ENCODE results near the gene PBX3.

The PBX3 gene

GRCh38 chr9:125805057-125805456, 57.9 kb downstream of the PBX3 start:
- no peaks in the 10 kb centered on the region for H3K4me1 ChIP-seq (ENCODE audit: insufficient read depth, low read length, poor library complexity, severe bottlenecking)
- H2AFZ ChIP-seq (ENCODE audit: low read length) = no peak overlapping the region
- peaks cover 43% of the 10 kb centered on the region for H3K79me2 ChIP-seq (ENCODE audit: insufficient read depth, low read length)
- H3K4me3 ChIP-seq (ENCODE audit: low read length, poor library complexity, severe bottlenecking) = no peak overlapping the region
- no peaks in the 10 kb centered on the region for H3K9me3 ChIP-seq (ENCODE audit: insufficient read depth, low read depth, low read length)
- H3K36me3 ChIP-seq (ENCODE audit: insufficient read depth, low read length) = peaks cover 21% of the 10 kb centered on the region; the same call in 1 of the 2 replicates
- TF ChIP-seq EZH2phosphoT487 (IDR thresholded peaks at IDR 0.05; ENCODE audit: borderline replicate concordance) (no peak), CTCF (conservative IDR thresholded peaks at IDR 0.05; ENCODE audit: low read length) (no peak)
- H4K20me1 ChIP-seq (ENCODE audit: insufficient read depth, low read length, poor library complexity, severe bottlenecking) = no peaks in the 10 kb centered on the region
- H3K9me2 ChIP-seq (replicated peaks; ENCODE audit: low read depth, low read length) = no peaks in the 10 kb centered on the region
- no peak overlapping the region for H3K4me2 ChIP-seq (ENCODE audit: low read depth, low read length, poor library complexity, severe bottlenecking)
- H3F3A ChIP-seq (ENCODE audit: low read depth) = no peaks in the 10 kb centered on the region
- H3K9ac ChIP-seq (ENCODE audit: low read depth, low read length, poor library complexity, severe bottlenecking) = no peak overlapping the region
- no peaks in the 10 kb centered on the region for H3K27me3 ChIP-seq (ENCODE audit: insufficient read depth, low read length, poor library complexity, severe bottlenecking)

- no peaks in the 10 kb centered on the region for H3K27me3 ChIP-seq (ENCODE audit: insufficient read depth, low read length, poor library complexity, severe bottlenecking)
- no peaks in the 10 kb centered on the region for H3K4me1 ChIP-seq (ENCODE audit: insufficient read depth, low read length, poor library complexity, severe bottlenecking)
- TF ChIP-seq EZH2phosphoT487 (IDR thresholded peaks at IDR 0.05; ENCODE audit: borderline replicate concordance) (no peak), CTCF (conservative IDR thresholded peaks at IDR 0.05; ENCODE audit: low read length) (no peak)
- no peaks in the 10 kb centered on the region for H4K20me1 ChIP-seq (ENCODE audit: insufficient read depth, low read length, poor library complexity, severe bottlenecking)
- no peaks in the 10 kb centered on the region for H3K9me3 ChIP-seq (ENCODE audit: insufficient read depth, low read depth, low read length)
- H3K4me3 ChIP-seq (ENCODE audit: low read length, poor library complexity, severe bottlenecking) = no peak overlapping the region
- H3F3A ChIP-seq (ENCODE audit: low read depth) = no peaks in the 10 kb centered on the region
- H3K36me3 ChIP-seq (ENCODE audit: insufficient read depth, low read length) = peaks cover 21% of the 10 kb centered on the region; the same call in 1 of the 2 replicates
- no peak overlapping the region for H3K9ac ChIP-seq (ENCODE audit: low read depth, low read length, poor library complexity, severe bottlenecking)
- no peaks in the 10 kb centered on the region for H3K9me2 ChIP-seq (replicated peaks; ENCODE audit: low read depth, low read length)
- no peak overlapping the region for H3K4me2 ChIP-seq (ENCODE audit: low read depth, low read length, poor library complexity, severe bottlenecking)
- H2AFZ ChIP-seq (ENCODE audit: low read length) = no peak overlapping the region
- peaks cover 49% of the 10 kb centered on the region for H3K79me2 ChIP-seq (ENCODE audit: insufficient read depth, low read length)
These were observed 58.4 kb downstream of the PBX3 start for GRCh38 chr9:125805586-125805985.

- H3K4me1 ChIP-seq (ENCODE audit: insufficient read depth, low read length, poor library complexity, severe bottlenecking) = no peaks in the 10 kb centered on the region
- no peaks in the 10 kb centered on the region for H4K20me1 ChIP-seq (ENCODE audit: insufficient read depth, low read length, poor library complexity, severe bottlenecking)
- no peak overlapping the region for H3K4me2 ChIP-seq (ENCODE audit: low read depth, low read length, poor library complexity, severe bottlenecking)
- no peaks in the 10 kb centered on the region for H3F3A ChIP-seq (ENCODE audit: low read depth)
- H3K9me3 ChIP-seq (ENCODE audit: insufficient read depth, low read depth, low read length) = no peaks in the 10 kb centered on the region
- peaks cover 8% of the 10 kb centered on the region; the same call in 1 of the 2 replicates for H3K36me3 ChIP-seq (ENCODE audit: insufficient read depth, low read length)
- H3K4me3 ChIP-seq (ENCODE audit: low read length, poor library complexity, severe bottlenecking) = no peak overlapping the region
- peaks cover 56% of the 10 kb centered on the region for H3K79me2 ChIP-seq (ENCODE audit: insufficient read depth, low read length)
- TF ChIP-seq CTCF (conservative IDR thresholded peaks at IDR 0.05; ENCODE audit: low read length) (no peak), EZH2phosphoT487 (IDR thresholded peaks at IDR 0.05; ENCODE audit: borderline replicate concordance) (no peak)
- no peak overlapping the region for H2AFZ ChIP-seq (ENCODE audit: low read length)
- H3K27me3 ChIP-seq (ENCODE audit: insufficient read depth, low read length, poor library complexity, severe bottlenecking) = no peaks in the 10 kb centered on the region
- no peaks in the 10 kb centered on the region for H3K9me2 ChIP-seq (replicated peaks; ENCODE audit: low read depth, low read length)
- no peak overlapping the region for H3K9ac ChIP-seq (ENCODE audit: low read depth, low read length, poor library complexity, severe bottlenecking)
These were observed 59.9 kb downstream of the PBX3 start for GRCh38 chr9:125807079-125807478.
